Amygdala (tissue), 56 donors: ENCODE data around the gene BCAS2.

Source experiments
- DNase-seq, 56 donors: peaks; one replicate each; lab custom pipeline; 2025; lab: John Stamatoyannopoulos, UW

The BCAS2 gene

GRCh38 chr1:114561333-114561732, 20.1 kb downstream of the BCAS2 start:
- DNase-seq: no peak

GRCh38 chr1:114559356-114559755, 22.1 kb downstream of the BCAS2 start:
- no peak for DNase-seq

- no peak for DNase-seq
Measured at GRCh38 chr1:114558544-114558943, 22.9 kb downstream of the BCAS2 start.

- no peak for DNase-seq
Measured at GRCh38 chr1:114554577-114554976, 26.8 kb downstream of the BCAS2 start.

- DNase-seq: no peak
Measured at GRCh38 chr1:114552106-114552639, 29.2 kb downstream of the BCAS2 start.

- no peak for DNase-seq
Measured at GRCh38 chr1:114551400-114551799, 30.0 kb downstream of the BCAS2 start.

- no peak for DNase-seq
Measured at GRCh38 chr1:114550336-114550735, 31.1 kb downstream of the BCAS2 start.

GRCh38 chr1:114549137-114549536, 32.3 kb downstream of the BCAS2 start:
- DNase-seq: no peak

- DNase-seq: no peak
Measured at GRCh38 chr1:114547076-114547475, 34.3 kb downstream of the BCAS2 start.

- no peak for DNase-seq
Measured at GRCh38 chr1:114545796-114546195, 35.6 kb downstream of the BCAS2 start.

GRCh38 chr1:114545315-114545714, 36.1 kb downstream of the BCAS2 start:
- DNase-seq: no peak

GRCh38 chr1:114540821-114541220, 40.6 kb downstream of the BCAS2 start:
- no peak for DNase-seq

GRCh38 chr1:114540272-114540671, 41.1 kb downstream of the BCAS2 start:
- DNase-seq: no peak

GRCh38 chr1:114536043-114536442, 45.4 kb downstream of the BCAS2 start:
- DNase-seq: no peak

GRCh38 chr1:114535401-114535800, 46.0 kb downstream of the BCAS2 start:
- DNase-seq: no peak

- DNase-seq: no peak
Measured at GRCh38 chr1:114531094-114531493, 50.3 kb downstream of the BCAS2 start.

GRCh38 chr1:114530224-114530623, 51.2 kb downstream of the BCAS2 start:
- no peak for DNase-seq

- DNase-seq: no peak
Measured at GRCh38 chr1:114524944-114525343, 56.5 kb downstream of the BCAS2 start.

GRCh38 chr1:114522264-114522575, 59.2 kb downstream of the BCAS2 start:
- no peak for DNase-seq

GRCh38 chr1:114521396-114522263, 59.8 kb downstream of the BCAS2 start:
- DNase-seq: no peak
